ENCODE measurements around the gene MKNK1.

Gene MKNK1

DNA sequence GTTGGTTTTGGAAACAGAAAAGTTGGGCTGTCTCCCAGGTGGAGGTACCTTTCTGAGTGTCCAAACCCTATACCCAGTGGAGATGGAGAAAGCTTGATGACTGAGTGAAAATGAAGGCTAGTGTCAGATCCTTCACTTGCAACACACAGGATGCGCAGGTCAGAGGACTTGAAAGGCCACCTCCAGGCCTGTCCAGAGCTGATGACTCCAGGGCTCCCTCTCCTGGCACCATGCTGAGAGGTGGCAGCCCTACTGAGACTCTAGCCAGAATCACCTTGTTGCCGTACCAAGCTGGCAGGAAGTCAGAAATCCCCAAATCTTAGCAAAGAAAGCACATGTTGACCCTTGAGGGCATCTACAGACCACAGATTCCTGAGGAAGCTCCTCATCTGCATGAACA is 69.0 kb downstream of the MKNK1 start:
- no peak for DNase-seq

DNA sequence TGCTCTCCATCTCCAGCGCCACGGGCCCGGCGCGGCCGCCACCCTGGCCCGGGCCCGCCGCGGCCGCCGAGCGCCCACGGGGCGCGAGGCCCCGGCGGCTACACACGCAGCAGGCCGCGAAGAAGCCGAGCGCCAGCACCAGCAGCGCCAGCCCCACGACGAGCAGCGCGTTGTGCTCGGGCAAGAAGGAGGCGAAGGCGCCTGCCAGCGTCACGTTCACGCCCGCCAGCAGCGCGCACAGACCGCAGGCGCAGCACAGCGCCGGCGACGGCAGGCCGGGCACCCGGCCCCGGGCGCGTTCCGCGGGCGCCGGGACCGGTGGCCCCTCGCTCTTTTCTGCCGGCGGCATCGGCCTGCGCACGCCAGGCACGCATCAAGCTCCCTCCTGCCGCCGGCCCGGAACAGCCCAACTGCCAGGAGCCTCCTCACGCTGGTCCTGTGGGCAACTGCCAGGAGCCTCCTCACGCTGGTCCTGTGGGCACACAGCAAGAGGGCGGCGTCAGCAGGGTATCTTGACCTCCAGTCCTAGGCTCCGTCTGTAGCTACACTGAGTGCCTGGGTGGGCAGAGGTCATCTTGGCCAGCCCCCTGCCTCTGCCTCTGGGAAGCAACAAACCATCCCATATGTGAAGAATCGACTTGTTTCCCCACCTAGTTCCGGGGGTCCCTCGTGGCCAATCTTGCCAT is 70.7 kb downstream of the MKNK1 start:
- no peak for DNase-seq

DNA sequence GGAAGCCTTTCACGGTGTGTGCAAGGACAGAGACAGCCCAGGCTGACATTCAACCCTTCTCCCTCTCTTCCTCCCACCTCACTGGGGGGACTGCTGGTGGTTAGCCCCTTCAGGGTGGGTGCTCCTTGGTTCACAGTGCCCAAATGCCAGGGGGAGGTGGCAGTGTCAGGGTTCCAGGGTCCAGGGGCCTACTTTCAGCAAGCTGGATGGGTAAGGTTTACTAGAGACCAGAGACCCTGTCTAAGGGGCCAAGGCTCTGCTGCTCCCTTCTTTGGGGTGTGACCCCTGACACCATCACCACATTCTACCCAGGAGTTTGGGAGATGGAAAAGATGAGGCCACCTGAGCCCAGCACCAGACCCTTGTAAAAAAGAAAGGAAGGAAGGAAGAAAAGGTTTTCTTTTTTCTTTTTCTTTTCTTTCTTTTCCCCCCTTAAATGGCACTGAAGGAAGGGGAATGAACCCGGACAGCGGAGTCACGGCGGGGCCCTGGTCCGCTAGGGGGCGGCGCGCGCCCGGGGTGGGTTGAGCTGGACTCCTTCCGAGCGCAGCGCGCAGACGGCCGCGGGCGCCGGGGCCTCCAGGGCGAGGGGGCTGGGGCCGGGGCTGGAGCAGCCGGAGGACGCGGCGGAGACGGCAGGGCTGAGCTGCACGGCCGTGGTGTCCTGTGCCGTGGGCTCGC is 71.4 kb downstream of the MKNK1 start:
- no peak for DNase-seq

DNA sequence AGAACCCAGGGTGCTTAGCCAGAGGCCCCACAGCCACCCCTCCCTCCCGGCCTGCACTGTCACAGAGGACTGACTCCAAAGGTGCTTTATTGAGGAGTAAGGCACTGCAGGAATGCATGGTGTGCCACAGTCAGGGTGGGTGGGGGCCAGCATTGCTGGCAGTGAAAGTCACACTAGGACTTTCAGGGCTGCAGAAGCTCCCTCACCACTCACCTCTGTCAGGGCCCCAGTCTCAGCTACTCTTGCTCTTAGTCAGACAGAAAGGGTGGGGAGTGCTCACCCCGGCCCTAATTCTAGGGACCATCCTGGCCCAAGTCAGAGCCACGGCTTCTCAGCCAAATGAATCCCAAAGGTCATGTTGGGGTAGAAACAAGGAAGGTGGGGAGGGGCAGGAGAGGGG is 72.0 kb downstream of the MKNK1 start:
- no peak for DNase-seq

DNA sequence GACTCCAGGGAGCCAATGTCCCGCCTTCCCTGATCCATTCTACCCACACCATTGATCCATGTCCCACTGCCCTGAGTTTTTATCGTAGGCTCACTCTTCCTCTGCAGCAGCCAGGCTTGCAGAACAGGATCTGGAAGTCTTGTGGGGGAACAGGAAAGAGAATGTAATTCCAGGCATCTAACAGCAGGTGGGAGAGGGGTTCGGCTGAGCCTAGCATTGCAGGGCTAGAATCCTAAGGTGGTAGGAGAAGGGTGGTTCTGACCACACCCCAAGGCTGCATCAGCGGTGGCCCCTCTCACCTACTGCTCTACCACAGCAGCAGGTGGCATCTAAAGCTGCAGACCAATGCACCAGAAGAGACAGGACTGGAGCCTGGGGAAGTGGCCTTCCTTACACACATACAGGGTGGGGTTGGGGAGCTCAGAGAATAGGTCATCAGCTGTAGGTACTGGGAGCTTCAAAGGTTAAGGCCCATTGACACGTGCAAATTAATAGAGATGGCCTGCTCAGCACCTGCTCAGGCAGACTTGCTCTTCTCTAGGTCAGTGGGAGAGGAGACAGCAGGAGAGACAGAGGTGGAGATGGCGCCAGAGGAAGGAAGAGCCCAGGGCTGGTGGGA is 73.2 kb downstream of the MKNK1 start:
- no peak for DNase-seq

DNA sequence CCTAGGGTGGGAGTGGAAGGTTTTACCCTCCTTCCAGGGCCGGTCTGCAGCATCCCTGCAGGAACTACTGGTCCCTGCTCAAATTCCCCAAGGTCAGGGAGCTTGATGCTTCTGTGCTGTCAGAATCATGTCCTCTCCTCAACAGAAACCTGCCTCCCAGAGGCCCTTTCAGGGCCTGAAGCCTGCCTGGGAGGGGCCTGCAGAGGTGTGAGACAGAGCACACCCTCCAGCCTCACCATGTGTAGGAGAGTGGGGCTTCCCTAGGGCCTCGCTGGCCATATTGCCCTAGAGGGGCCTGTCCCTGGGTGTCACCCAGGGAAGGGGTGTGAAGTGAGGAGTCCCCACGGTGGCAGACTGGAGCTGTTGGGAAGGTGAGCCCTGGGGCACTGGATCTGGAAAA is 73.8 kb downstream of the MKNK1 start:
- no peak for DNase-seq

DNA sequence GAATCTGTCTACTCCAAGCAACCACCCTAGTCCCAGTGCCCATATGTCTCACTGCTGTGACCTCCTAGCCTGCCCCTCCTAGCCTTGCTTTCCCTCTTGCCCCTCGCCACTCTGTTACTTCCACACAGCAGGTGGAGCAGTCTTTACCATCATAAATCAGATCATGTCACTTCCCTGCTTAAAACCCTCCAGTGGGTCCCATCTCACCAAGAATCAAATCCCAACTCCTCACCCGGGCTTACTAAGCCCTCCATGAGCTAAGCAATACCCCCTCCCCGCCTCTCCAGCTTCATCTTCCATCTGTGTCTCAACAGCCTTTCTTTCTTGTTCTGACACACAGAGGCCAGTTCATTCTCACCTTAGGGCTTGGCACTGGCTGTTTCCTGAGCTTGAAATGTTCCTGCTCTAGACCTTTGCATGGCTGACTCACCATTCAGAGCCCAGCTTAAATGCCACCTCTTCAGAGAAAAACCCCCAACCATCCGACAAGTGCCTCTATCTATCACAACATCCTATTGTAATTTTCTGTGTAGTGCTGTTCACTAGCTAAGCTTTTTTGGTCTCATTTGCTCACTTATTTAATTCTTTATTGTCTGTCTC is 74.9 kb downstream of the MKNK1 start:
- no peak for DNase-seq

DNA sequence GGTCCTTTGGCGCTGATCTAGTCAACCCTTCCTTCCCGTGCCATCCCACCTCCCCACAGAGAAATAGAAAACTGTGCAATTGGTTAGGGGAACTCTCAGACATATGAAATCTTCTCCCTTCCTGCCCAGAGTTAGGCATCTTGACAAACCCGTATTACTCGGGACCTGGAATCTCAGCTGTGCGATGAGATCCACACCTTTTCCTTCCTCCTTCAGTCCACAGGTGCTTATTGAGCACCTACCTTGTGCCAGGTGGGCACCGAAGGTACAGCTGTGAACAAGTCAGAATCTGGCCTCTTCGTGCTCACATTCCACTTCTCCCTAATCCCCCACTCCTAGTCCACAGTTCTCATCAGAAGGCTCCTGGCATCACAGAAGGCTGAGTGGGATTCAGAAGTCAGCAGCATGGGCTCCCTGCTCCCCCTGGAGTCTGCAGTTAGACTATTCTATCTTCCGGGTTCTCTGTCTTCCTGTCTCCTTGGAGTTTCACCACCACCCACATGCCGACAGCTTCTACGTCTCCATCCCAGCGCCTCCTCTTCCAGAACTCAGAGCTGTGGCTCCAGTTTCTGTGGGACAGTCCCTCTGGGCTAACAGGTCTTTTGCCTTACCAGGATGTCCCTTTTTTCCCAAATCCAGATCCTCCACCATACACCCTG is 75.6 kb downstream of the MKNK1 start:
- DNase-seq, result no peak

DNA sequence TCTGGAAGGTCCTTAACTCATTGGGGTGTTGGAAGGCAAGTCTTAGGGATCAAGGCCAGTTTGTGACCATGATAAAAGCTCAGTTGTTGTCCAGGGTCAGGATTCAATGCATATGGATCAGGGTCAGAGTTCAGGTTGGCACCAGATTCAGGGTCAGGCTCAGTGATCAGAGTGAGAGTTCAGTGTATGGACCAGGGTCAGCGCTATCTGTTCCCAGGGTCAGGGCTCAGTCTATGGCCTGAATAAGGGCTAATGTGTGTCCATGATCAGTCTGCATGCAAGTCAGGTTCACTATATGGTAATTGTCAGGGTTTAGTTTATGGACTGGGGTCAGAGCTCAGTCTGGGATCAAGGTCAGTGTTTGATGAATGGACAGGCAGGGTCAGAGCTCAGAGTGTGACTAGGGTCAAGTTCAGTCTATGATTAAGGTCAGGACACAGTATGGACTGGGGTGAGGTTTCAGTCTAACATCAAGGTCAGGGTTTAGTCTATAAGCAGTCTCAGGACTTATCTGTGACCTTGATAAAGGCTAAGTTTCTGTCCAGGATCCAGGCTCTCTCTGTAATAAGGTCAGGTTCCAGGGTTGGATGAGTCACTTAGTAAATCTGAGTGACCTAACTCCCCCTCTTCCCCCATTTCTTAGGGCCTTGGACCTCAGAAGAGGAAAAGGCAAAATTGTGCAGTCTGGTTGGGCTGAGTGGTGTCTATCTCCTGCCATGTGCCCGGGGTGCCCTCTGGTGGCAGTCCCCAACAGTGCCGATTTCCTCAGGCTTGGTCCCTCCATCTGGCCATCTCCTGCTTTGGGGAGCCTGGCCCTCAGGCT is 76.4 kb downstream of the MKNK1 start:
- peak; percentile 43 for DNase-seq

DNA sequence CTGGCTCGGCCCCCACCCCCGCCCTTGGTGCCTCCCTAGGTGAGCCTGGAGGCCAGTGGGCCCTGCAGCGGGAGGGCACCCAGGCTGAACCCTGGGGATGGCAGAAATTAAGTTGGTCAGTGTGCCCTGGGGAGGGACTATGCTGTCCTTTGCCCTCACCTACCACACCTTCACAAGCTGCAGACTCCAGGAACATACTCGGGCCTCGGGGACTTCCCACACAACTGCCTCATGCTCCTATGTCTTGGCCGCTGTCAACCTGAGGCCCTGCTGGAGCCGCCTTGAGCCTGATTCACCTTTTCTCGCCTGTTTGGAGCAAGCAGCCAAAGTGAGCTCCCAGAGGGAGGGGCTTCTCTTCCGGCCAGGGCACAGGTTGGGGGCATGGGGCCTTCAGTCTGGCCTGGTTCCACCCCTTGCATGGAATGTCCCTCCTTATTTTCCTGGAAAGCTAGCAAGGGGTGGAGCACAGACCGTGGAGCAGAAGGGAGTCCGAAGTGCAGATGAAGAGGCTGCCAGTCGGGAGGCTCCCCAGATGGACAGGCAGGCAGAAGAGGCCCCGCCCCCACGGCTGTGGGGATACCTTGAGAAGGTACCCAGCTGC is 77.3 kb downstream of the MKNK1 start:
- no peak for DNase-seq

DNA sequence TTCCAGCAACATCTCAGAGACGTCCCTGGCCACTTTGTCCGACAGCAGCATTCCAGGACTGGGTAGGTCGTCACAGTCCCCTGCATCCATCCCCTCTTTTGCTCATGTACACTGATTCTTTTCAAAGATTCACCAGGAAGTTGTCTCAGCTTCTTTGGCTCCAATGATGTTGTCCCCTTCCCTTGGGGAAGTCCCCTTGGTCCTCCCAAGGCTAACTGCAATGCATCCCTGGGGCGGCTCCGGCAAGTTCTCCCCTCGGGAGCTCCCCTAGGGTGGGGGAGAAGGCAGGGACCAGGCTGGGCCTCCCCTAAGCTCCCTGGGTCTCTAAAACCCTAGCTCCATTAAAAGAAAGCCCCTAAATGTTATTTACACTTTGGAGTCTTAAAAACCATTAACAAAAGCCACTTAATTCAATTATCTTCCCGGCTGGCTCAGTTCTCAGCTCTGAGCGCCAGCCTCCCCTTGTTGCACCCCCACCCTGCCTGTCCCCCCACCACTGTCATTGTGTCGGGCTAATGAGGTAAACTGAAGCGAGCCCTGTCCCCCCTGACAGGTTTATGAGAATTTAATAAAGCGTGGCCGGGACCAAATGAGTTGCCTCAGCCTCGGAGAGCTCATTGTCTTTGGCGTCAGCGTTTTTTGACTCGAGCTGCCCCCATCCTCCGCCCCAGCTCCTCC is 77.9 kb downstream of the MKNK1 start:
- DNase-seq, result no peak

DNA sequence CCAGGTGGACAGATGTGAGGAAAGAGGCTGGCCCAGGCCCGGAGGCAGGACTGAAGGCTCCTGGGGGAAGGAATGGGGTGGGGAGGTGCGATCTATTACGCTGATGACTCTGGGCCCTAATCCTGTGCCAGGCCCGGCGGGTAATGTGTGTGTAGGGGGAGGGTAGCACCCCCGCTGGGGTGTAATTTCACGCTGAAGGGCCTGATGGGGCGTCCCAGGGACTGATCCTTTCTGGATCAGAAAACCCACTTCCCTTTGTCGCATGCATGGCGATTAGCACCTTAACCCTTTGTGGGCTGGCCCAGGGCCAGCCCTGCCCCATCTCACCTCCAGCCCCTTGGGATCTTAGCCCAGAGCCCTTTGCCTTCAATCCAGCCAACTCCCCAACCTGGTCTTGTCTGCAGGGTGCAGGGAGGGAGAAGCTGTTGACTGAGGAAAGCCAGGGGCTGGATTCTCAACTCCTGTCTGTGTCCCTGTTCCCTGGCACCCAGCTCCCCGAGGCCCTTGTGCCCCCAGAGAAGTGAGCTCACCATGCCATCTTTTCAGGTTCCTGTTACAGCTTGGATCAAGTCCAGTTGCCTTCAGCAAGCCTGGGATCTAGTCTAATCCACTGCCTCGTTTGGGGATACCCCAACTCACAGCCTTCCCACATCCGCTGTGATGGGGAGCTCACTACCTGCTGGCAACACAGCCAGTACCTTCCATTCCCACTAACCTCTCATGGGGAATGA is 78.7 kb downstream of the MKNK1 start:
- DNase-seq, result no peak

DNA sequence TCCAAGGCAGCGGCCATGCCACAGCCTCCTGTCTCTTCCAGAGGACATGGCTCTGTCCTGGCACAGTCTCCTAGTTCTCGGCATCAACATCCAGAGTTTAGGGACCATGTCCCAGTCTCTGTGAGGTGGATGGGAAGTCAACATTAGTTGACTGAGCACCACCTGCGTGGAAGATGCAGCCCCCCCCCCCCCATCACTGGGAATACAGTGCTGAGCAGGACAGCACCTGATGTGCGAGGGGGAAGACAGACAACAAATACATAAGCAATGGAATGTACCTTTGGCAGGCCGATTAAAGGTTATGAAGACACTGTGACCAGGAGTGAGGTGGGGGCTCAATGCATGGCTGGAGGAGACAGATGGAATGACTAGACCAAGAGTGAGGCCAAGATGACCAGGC is 79.2 kb downstream of the MKNK1 start:
- no peak for DNase-seq

DNA sequence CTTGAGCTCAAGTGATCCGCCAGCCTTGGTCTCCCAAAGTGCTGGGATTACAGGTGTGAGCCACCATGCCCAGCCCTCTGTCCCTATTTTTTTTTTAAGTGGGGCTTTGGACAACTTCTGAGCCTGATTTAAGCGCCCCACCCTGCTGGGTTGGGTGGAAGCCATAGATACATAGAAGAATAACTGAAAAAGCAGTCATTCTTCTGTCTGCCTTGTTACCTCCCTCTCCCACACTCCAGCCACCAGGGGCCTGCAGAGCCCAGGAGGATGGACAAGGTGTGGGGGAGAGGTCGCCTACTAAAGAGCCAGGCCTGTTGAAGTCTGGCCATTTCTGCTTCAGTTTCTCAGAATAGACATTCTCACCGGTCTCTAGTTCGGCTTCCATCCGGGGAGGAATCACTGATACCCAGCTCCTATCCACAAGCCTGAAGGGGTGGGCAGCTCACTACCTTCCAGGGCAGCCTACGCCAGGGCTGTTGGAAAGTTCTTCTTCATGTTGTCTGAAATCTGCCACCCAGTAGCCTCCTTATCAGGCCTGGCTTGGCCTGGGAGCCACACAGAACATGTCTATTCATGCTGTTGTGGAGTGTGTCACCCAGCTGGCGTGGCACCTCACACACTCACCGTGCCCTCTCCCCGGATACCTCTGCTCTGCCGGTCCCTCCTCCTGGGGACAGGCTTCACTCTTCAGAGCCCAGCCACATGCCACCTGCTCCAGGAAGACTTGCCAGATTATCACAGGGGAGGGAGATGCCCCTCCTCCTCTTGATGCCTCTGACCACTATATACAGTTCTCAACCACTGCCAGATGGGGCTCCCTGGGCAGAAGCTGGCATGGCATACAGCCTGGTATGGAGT is 80.3 kb downstream of the MKNK1 start:
- no peak for DNase-seq

DNA sequence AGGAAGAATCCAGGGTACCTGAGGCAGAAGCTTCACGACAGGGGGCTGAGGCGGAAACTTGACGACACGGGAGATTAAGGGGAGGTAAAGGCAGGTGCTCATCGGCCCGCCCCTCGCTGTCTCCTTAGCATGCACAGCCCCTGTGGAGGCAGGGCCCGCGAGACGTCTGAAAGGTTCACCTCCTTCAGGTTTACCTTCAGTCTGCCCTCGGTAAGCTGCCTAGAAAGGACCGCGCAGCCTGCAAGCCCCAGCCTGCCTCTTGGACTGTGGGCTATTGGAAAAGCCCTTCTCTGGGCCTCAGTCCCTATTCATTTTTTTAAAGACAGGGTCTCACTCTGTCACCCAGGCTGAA is 81.1 kb downstream of the MKNK1 start:
- DNase-seq, result no peak

DNA sequence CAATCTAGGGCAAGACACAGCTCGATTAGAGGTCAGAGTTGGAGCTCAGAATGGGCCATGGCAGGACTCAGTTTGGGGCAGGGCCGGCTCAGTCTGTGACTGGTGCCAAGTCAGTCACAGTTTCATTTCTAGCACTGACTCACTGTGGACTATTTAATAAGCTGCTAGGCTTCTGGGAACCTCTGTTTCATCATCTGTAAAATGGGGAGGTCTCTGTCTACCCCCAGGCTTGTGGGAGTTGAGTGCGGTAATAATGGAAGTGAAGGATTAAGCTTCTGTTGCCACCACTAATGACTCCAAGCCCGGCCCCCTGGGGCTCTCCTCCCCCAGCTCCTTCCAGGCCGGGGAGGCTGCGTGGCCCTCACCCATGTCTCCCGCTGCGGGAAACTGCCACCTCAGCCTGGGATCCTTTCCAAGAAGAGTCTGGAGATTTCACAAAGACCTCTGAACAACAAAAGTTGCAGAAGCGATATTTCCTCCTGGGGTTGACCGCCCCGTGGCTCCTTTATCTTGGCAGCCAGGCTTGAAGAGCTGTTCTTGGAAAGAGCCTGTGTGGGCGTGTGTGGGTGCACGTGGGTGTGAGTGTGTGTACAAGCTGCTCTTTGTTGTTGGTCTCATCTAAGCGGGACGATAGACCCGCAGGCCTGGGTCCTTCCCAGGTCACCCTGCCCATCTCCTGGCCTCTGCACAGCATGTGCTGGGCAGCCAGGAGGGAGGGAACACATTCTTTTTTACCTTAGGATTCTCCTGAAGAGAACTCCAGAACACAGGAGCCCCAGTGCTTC is 81.7 kb downstream of the MKNK1 start:
- no peak for DNase-seq

DNA sequence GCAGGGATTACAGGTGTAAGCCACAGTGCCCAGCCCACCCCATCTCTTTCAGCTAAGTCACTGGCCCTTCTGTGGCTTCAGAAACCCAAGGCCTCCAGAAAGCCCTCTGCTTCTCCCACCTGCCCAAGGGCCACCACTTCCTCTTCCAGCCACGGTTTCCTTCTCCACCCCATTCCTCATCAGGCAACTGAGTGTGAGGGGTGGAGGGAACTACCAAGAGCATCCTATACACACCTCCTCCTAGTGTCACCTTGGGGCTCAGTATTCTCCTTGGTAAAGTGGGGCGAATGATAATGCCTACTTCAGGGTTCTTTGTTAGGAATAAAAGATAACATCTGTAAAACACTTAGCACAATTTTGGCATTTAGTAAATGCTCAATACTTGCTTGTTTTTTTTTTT is 82.7 kb downstream of the MKNK1 start:
- no peak for DNase-seq

DNA sequence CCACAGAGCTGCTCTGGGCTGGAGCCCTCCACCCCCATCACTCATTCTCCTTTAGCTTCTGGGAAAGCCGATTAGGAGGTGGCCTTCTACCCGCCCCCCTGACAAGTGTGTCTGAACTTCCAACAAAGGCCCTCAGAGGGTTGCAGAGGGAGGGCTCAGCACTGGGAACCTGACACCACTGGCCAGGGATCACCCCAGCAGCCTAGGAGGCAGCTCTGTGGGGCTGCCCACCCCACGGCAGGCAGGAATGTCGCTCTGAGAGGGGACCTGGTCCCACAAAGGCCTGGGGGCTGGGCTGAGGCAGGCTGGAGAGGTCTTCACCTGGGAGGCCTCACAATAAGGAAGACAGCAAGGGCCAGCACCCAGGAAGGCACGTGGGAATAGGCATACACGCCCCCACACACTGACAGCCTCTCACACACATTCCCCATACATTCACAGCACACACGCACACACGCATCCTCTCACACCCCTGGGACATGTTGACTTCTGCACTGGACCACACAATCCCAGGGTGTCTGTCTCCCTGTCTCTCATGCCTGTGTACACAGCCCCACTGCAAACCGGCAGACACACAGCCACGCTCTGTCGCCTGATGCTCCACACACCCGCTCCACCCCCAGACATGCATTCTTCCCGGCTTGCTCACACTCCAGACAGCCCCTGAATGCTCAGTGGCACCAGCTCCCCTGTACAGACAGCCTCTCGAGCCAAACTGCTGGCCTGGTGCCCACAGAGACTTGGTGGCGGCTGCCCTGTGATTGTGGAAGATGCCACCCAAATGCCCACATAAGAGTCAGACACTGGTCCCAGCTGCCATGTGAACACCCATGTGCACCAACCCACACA is 83.8 kb downstream of the MKNK1 start:
- DNase-seq, result no peak
